ENCODE data around the gene FGF3.
A peak's percentile ranks its signal among the peaks of the same experiment; 100 is the strongest.

FGF3 gene

GRCh38 chr11:69808667-69809086 is 10.5 kb downstream of the FGF3 start:
- Mint-ChIP-seq H3K36me3 (ENCODE audit: low read depth) (no peaks in the 10 kb centered on the region), H3K27ac (no peak overlapping the region), H3K9me3 (no peaks in the 10 kb centered on the region), H3K4me3 (no peak overlapping the region), H3K4me1 (ENCODE audit: low read depth) (no peaks in the 10 kb centered on the region), H3K27me3 (peaks cover 36% of the 10 kb centered on the region)
- DNase-seq, result no peak

GRCh38 chr11:69807106-69807815 is 12.0 kb downstream of the FGF3 start:
- no peaks in the 10 kb centered on the region for H3K4me1 Mint-ChIP-seq (ENCODE audit: low read depth)
- no peaks in the 10 kb centered on the region for H3K9me3 Mint-ChIP-seq
- no peak for DNase-seq
- peaks cover 28% of the 10 kb centered on the region for H3K27me3 Mint-ChIP-seq
- H3K27ac Mint-ChIP-seq, result no peak overlapping the region
- H3K4me3 Mint-ChIP-seq, result no peak overlapping the region
- H3K36me3 Mint-ChIP-seq (ENCODE audit: low read depth), result no peaks in the 10 kb centered on the region

- Mint-ChIP-seq H3K36me3 (ENCODE audit: low read depth) (no peaks in the 10 kb centered on the region), H3K4me3 (no peak overlapping the region), H3K9me3 (no peaks in the 10 kb centered on the region), H3K27me3 (peaks cover 32% of the 10 kb centered on the region), H3K27ac (no peak overlapping the region), H3K4me1 (ENCODE audit: low read depth) (no peaks in the 10 kb centered on the region)
- no peak for DNase-seq
Observed at GRCh38 chr11:69804769-69805508, 14.3 kb downstream of the FGF3 start.

DNA sequence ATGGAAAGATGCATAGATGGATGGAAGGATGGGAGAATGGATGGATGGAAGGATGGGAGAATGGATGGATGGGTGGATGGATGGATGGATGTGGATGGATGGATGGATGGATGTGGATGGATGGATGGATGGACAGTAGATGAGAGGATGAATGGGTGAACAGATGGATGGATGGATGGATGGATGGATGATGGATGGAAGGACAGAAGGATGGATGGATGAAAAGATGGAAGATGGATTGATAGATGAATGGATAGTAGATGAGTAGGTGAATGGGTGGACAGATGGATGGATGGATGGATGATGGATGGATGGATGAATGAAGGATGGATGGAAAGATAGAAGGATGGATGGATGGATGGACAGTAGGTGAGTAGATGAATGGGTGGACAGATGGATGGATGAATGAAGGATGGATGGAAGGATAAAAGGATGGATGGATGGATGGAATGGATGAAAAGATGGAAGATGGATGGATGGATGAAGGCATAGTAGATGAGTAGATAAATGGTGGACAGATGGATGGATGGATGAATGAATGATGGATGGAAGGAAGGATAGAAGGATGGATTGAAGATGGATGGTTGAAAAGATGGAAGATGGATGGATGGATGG is 15.5 kb downstream of the FGF3 start:
- DNase-seq, result no peak
- peaks cover 28% of the 10 kb centered on the region for H3K27me3 Mint-ChIP-seq
- no peak overlapping the region for H3K27ac Mint-ChIP-seq
- no peaks in the 10 kb centered on the region for H3K36me3 Mint-ChIP-seq (ENCODE audit: low read depth)
- no peaks in the 10 kb centered on the region for H3K4me1 Mint-ChIP-seq (ENCODE audit: low read depth)
- no peak overlapping the region for H3K4me3 Mint-ChIP-seq
- no peaks in the 10 kb centered on the region for H3K9me3 Mint-ChIP-seq

DNA sequence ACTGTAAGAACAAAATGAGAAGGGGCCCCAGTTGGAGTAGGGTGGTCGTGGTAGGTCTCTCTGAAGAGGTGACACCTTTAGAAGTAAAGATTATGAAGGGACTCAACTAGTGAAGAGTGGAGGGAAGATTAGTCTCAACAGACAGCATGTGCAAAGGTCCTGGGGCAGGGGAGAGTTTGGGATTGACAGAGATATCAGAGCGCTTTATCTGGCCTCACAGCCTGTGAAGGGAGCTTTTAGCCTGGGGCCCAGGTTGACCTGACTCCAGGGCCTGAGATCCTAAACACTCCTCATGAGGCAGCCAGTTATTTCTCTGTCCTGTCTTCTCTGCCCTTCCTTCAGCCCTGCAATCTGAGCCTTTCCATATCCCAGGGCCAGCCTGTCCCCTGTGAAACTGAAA is 16.2 kb downstream of the FGF3 start:
- Mint-ChIP-seq H3K36me3 (ENCODE audit: low read depth) (no peaks in the 10 kb centered on the region), H3K4me3 (no peak overlapping the region), H3K27me3 (peaks cover 21% of the 10 kb centered on the region), H3K9me3 (no peaks in the 10 kb centered on the region), H3K27ac (no peak overlapping the region), H3K4me1 (ENCODE audit: low read depth) (no peaks in the 10 kb centered on the region)
- DNase-seq, result no peak

DNA sequence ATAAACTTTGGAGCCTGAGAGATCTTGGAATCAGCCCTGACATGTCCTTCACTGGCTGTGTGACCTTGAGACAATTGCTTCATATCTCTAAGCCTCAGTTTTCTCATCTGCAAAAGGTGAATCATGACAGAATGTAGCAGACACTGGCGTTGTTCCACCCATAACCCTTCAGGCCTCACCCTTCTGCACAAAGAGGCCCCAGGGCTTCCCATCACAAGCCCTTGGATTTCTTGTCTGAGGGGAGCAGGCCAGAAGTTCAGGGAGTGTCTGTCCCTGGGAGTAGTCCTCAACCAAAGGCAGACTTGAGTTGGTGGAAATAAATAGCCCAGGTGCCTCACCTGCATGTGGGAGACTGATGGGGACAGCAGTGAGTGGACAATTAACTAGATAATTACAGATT is 16.6 kb downstream of the FGF3 start:
- Mint-ChIP-seq H3K4me3 (no peak overlapping the region), H3K27me3 (peaks cover 19% of the 10 kb centered on the region), H3K27ac (no peak overlapping the region), H3K9me3 (no peaks in the 10 kb centered on the region), H3K4me1 (ENCODE audit: low read depth) (no peaks in the 10 kb centered on the region), H3K36me3 (ENCODE audit: low read depth) (no peaks in the 10 kb centered on the region)
- no peak for DNase-seq

DNA sequence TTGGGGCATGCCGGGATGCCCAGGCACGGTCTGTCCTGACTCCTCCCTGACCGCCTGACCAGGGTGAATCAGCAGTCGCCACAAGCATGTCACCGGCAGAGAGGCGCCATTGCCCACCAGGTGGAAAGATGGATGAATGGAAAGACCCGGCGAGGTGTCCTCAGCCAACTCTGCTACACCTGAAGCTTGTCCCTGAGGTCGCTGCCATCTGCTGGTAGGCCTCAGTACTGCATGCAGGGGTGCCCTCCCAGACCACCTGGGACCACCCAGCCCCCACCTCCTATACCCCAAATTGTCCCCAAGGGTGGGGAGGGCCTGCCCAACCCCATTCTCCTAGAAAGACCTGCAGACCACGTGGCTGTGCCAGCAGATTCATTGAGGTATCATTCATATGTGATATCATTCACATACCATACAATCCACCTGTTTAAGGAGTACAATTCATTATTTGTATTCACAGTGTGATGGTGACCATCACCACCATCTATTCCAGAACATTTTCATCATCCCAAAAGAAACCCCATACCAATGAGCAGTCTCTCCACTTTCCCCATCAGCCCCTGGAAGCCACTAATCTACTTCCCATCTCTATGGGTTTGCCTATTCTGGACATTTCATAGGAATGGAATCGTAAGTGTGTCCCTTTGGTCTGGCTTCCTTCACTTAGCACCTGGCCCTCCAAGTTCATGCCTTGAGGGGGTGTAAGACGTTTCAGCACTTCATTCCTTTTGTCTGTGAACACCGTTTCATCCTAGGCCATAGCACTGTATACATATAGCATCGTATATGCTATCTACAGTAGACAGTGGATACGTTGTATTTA is 17.5 kb downstream of the FGF3 start:
- Mint-ChIP-seq H3K27ac (no peak overlapping the region), H3K9me3 (no peaks in the 10 kb centered on the region)
- peak; percentile 51 for DNase-seq

DNA sequence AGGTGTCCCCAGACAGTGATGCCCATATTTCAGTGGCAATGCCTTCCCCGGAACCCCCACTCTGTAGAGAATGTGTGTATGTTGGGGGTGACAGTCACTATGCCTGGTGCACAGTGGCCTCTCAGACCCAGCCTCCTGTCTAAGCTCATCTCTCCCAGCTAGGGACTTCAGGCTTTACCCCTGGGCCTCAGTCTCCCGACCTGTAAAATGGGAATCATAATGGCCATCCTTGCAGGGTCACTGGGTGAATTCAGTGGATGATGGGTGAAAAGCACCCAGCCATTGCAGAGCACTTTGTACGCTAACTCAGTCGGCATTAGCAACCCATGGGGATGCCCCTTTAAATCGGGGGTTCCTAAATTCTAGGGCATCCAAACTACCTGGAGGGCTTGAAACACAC is 18.9 kb downstream of the FGF3 start:
- Mint-ChIP-seq H3K4me1 (ENCODE audit: low read depth) (no peaks in the 10 kb centered on the region), H3K36me3 (ENCODE audit: low read depth) (no peaks in the 10 kb centered on the region), H3K4me3 (no peak overlapping the region), H3K27ac (no peak overlapping the region), H3K27me3 (peaks cover 12% of the 10 kb centered on the region), H3K9me3 (no peaks in the 10 kb centered on the region)
- no peak for DNase-seq

More for the DNA sequence above, 17.5 kb downstream of the FGF3 start:
- Mint-ChIP-seq H3K27me3 (peaks cover 15% of the 10 kb centered on the region), H3K4me3 (no peak overlapping the region), H3K4me1 (ENCODE audit: low read depth) (no peaks in the 10 kb centered on the region), H3K36me3 (ENCODE audit: low read depth) (no peaks in the 10 kb centered on the region)

GRCh38 chr11:69799582-69799981 is 19.6 kb downstream of the FGF3 start:
- H3K4me3 Mint-ChIP-seq, result no peak overlapping the region
- H3K9me3 Mint-ChIP-seq, result no peaks in the 10 kb centered on the region
- H3K4me1 Mint-ChIP-seq (ENCODE audit: low read depth), result no peaks in the 10 kb centered on the region
- no peak overlapping the region for H3K27ac Mint-ChIP-seq
- no peaks in the 10 kb centered on the region for H3K36me3 Mint-ChIP-seq (ENCODE audit: low read depth)
- peaks cover 12% of the 10 kb centered on the region for H3K27me3 Mint-ChIP-seq
- DNase-seq, result no peak

DNA sequence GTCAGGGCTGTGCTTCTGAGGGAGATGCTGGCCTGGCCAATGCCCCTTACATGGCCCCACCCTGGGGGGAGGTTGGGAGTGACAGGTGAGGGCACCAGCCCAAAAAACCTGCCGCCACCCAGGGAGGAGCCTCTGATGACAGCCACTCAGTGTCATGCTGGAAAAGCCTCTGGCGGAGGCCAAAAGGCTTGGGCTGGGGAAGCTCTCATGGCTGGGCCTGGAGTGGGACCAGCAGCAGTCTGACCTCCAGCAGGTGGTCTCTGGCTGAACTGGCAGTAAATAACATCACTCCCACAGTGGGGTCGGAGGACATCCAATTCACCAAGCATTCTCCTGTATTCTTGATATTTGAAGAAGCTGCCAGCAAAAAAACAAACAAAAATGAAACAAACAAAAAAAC is 20.1 kb downstream of the FGF3 start:
- DNase-seq, result no peak
- no peaks in the 10 kb centered on the region for H3K4me1 Mint-ChIP-seq (ENCODE audit: low read depth)
- no peaks in the 10 kb centered on the region for H3K36me3 Mint-ChIP-seq (ENCODE audit: low read depth)
- H3K27ac Mint-ChIP-seq, result no peak overlapping the region
- peaks cover 12% of the 10 kb centered on the region for H3K27me3 Mint-ChIP-seq
- no peak overlapping the region for H3K4me3 Mint-ChIP-seq
- H3K9me3 Mint-ChIP-seq, result no peaks in the 10 kb centered on the region

DNA sequence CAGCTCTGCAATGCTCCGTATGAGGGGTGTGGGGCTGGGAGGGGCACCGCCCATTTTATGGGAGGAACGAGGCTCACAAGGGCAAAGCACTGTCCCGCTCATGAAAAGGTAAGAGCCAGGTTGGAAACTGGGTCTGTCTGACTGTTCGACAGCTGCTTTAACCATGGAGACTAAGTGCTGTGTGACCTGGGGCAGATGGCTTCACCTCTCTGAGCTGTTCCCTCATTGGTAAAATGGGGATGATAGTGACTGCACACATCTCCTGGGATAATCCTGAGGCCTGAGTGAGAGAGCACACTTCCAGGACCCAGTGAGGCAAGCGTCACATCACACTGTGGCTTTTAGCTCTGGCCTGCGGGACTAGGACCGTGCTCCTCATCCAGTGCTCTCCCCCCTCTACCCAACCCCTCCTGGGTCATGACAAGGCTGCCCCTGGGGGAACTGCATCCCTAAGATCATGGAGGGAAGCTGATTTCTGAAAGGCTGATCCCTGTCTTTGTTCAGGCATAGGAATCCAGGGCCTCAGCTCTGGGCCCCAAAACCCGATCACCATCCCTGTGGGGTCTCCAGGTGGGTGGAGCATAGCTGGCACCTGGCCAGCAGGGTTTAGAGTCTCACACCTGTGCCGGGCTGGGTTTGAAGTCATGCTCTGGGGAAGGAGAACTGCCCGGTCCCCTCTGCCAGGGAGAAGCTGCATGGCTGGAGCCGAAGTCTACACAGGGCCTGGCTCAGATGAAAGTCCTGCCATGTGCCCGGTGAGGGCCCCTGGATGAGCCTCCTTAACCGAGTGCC is 21.3 kb downstream of the FGF3 start:
- Mint-ChIP-seq H3K27ac (no peak overlapping the region), H3K9me3 (no peaks in the 10 kb centered on the region), H3K36me3 (ENCODE audit: low read depth) (no peaks in the 10 kb centered on the region), H3K4me1 (ENCODE audit: low read depth) (no peaks in the 10 kb centered on the region), H3K27me3 (peaks cover 13% of the 10 kb centered on the region), H3K4me3 (no peak overlapping the region)
- no peak for DNase-seq

DNA sequence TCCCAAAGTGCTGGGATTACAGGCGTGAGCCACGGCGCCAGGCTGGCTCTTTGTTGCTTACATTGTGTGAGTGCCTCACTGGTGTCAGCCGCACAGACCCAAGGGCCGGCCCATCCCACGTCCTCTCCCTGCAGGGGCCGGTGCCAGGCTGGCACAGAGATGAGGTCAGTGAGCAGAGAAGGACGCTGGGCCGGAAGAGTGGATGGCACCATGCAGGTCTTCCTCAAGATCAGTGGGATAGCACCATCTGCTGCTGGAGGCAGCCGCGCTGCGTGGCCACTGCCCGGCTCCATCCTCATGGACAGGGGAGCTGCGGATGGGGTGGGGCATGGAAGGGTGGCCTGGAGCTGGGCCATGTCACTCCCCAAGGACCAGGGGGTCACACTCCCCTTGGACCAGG is 22.1 kb downstream of the FGF3 start:
- peaks cover 15% of the 10 kb centered on the region for H3K27me3 Mint-ChIP-seq
- no peaks in the 10 kb centered on the region for H3K4me1 Mint-ChIP-seq (ENCODE audit: low read depth)
- H3K4me3 Mint-ChIP-seq, result no peak overlapping the region
- no peak overlapping the region for H3K27ac Mint-ChIP-seq
- H3K9me3 Mint-ChIP-seq, result no peaks in the 10 kb centered on the region
- H3K36me3 Mint-ChIP-seq (ENCODE audit: low read depth), result no peaks in the 10 kb centered on the region
- DNase-seq, result no peak

- DNase-seq, result no peak
- H3K27ac Mint-ChIP-seq, result no peak overlapping the region
- H3K4me3 Mint-ChIP-seq, result no peak overlapping the region
- H3K4me1 Mint-ChIP-seq (ENCODE audit: low read depth), result no peaks in the 10 kb centered on the region
- H3K36me3 Mint-ChIP-seq (ENCODE audit: low read depth), result no peaks in the 10 kb centered on the region
- H3K9me3 Mint-ChIP-seq, result no peaks in the 10 kb centered on the region
- H3K27me3 Mint-ChIP-seq, result peaks cover 5% of the 10 kb centered on the region
Observed at GRCh38 chr11:69796063-69796462, 23.2 kb downstream of the FGF3 start.
